ENCODE data around the gene GAREM1.

GRCh38 chr18:32381761-32382160 is 88.9 kb downstream of the GAREM1 start:
- TF ChIP-seq, protein P1, sequence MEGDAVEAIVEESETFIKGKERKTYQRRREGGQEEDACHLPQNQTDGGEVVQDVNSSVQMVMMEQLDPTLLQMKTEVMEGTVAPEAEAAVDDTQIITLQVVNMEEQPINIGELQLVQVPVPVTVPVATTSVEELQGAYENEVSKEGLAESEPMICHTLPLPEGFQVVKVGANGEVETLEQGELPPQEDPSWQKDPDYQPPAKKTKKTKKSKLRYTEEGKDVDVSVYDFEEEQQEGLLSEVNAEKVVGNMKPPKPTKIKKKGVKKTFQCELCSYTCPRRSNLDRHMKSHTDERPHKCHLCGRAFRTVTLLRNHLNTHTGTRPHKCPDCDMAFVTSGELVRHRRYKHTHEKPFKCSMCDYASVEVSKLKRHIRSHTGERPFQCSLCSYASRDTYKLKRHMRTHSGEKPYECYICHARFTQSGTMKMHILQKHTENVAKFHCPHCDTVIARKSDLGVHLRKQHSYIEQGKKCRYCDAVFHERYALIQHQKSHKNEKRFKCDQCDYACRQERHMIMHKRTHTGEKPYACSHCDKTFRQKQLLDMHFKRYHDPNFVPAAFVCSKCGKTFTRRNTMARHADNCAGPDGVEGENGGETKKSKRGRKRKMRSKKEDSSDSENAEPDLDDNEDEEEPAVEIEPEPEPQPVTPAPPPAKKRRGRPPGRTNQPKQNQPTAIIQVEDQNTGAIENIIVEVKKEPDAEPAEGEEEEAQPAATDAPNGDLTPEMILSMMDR (IDR thresholded peaks at IDR 0.05; ENCODE audit: low read depth, low read length, missing input control), result no peak
- TF ChIP-seq, protein P2, sequence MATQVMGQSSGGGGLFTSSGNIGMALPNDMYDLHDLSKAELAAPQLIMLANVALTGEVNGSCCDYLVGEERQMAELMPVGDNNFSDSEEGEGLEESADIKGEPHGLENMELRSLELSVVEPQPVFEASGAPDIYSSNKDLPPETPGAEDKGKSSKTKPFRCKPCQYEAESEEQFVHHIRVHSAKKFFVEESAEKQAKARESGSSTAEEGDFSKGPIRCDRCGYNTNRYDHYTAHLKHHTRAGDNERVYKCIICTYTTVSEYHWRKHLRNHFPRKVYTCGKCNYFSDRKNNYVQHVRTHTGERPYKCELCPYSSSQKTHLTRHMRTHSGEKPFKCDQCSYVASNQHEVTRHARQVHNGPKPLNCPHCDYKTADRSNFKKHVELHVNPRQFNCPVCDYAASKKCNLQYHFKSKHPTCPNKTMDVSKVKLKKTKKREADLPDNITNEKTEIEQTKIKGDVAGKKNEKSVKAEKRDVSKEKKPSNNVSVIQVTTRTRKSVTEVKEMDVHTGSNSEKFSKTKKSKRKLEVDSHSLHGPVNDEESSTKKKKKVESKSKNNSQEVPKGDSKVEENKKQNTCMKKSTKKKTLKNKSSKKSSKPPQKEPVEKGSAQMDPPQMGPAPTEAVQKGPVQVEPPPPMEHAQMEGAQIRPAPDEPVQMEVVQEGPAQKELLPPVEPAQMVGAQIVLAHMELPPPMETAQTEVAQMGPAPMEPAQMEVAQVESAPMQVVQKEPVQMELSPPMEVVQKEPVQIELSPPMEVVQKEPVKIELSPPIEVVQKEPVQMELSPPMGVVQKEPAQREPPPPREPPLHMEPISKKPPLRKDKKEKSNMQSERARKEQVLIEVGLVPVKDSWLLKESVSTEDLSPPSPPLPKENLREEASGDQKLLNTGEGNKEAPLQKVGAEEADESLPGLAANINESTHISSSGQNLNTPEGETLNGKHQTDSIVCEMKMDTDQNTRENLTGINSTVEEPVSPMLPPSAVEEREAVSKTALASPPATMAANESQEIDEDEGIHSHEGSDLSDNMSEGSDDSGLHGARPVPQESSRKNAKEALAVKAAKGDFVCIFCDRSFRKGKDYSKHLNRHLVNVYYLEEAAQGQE (IDR thresholded peaks at IDR 0.05), result no peak
- TF ChIP-seq FOXA1 (IDR thresholded peaks at IDR 0.05), result no peak
- TF ChIP-seq, protein P3, sequence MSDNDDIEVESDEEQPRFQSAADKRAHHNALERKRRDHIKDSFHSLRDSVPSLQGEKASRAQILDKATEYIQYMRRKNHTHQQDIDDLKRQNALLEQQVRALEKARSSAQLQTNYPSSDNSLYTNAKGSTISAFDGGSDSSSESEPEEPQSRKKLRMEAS (IDR thresholded peaks at IDR 0.05), result no peak
- TF ChIP-seq NR2F2 (IDR thresholded peaks at IDR 0.05), result no peak
- no peak for TF ChIP-seq GABPA (IDR thresholded peaks at IDR 0.05 in 1 of 2, conservative IDR thresholded peaks at IDR 0.05 in 1 of 2)
- no peak for TF ChIP-seq TAF1 (conservative IDR thresholded peaks at IDR 0.05)
- TF ChIP-seq RAD21 (IDR thresholded peaks at IDR 0.05), result no peak
